Measurements from ENCODE around the gene MBNL1.

Gene MBNL1

GRCh38 chr3:152382312-152383135, 113.8 kb downstream of the MBNL1 start:
- H3K4me3 ChIP-seq (ENCODE audit: low read depth, low read length): peak overlapping the region; percentile 35
- DNase-seq (ENCODE audit: low read depth): peak; percentile 48
- TF ChIP-seq, protein P1, sequence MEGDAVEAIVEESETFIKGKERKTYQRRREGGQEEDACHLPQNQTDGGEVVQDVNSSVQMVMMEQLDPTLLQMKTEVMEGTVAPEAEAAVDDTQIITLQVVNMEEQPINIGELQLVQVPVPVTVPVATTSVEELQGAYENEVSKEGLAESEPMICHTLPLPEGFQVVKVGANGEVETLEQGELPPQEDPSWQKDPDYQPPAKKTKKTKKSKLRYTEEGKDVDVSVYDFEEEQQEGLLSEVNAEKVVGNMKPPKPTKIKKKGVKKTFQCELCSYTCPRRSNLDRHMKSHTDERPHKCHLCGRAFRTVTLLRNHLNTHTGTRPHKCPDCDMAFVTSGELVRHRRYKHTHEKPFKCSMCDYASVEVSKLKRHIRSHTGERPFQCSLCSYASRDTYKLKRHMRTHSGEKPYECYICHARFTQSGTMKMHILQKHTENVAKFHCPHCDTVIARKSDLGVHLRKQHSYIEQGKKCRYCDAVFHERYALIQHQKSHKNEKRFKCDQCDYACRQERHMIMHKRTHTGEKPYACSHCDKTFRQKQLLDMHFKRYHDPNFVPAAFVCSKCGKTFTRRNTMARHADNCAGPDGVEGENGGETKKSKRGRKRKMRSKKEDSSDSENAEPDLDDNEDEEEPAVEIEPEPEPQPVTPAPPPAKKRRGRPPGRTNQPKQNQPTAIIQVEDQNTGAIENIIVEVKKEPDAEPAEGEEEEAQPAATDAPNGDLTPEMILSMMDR (conservative IDR thresholded peaks at IDR 0.05; ENCODE audit: low read depth, low read length): no peak

GRCh38 chr3:152383136-152383606, 114.4 kb downstream of the MBNL1 start:
- no peak for DNase-seq (ENCODE audit: low read depth)
- TF ChIP-seq, protein P1 (conservative IDR thresholded peaks at IDR 0.05; ENCODE audit: low read depth, low read length): no peak
- no peak overlapping the region for H3K4me3 ChIP-seq (ENCODE audit: low read depth, low read length)

DNA sequence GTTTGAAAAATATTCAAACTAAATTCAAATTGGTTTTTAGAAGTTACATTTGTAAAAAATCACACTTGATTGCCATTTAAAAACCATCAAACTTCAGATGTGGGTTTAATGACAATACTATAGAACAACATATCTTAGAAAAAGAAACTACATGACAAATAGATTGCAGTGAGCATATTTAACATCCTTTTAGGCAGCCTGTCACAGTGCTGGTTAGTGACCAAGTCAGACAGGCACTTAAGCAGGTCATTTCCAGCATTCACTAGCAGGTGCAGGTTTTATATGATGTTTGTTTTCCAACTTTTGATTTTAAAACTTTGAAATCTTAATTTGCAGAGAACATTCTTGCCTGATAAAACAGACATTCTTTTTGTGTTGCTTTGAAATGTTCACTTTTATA, 115.7 kb downstream of the MBNL1 start:
- no peak for DNase-seq (ENCODE audit: low read depth)
- no peak overlapping the region for H3K4me3 ChIP-seq (ENCODE audit: low read depth, low read length)
- TF ChIP-seq, protein P1 (conservative IDR thresholded peaks at IDR 0.05; ENCODE audit: low read depth, low read length): no peak

- TF ChIP-seq, protein P1 (conservative IDR thresholded peaks at IDR 0.05; ENCODE audit: low read depth, low read length): no peak
- no peak overlapping the region for H3K4me3 ChIP-seq (ENCODE audit: low read depth, low read length)
- peak; percentile 82 for DNase-seq (ENCODE audit: low read depth)
These were observed 117.0 kb downstream of the MBNL1 start for GRCh38 chr3:152385761-152386160.

- TF ChIP-seq, protein P1 (conservative IDR thresholded peaks at IDR 0.05; ENCODE audit: low read depth, low read length): no peak
- no peak for DNase-seq (ENCODE audit: low read depth)
- no peak overlapping the region for H3K4me3 ChIP-seq (ENCODE audit: low read depth, low read length)
These were observed 117.5 kb downstream of the MBNL1 start for GRCh38 chr3:152386208-152386607.

GRCh38 chr3:152388631-152389030, 119.9 kb downstream of the MBNL1 start:
- TF ChIP-seq, protein P1 (conservative IDR thresholded peaks at IDR 0.05; ENCODE audit: low read depth, low read length): no peak
- no peak overlapping the region for H3K4me3 ChIP-seq (ENCODE audit: low read depth, low read length)
- DNase-seq (ENCODE audit: low read depth): no peak
